ENCODE results near the gene TMEM168. TPM values are rescaled to one million over a fixed set of nuclear protein-coding genes. Genes with fewer than 3 reads are reported as not detected.

Gene TMEM168
- total RNA-seq, 1 experiment from 2014 or later, result 18.4 TPM

- DNase-seq (ENCODE audit: low spot score), result no peak
Observed at GRCh38 chr7:112715525-112715924, 74.7 kb downstream of the TMEM168 start.

GRCh38 chr7:112714917-112715316 lies 75.3 kb downstream of the TMEM168 start:
- no peak for DNase-seq (ENCODE audit: low spot score)

Measured in H4 (cell line).